Dedifferentiated amniotic fluid mesenchymal stem cell (primary cell): ENCODE results near the gene AKAP12.

Experiments used
- DNase-seq: peaks from one replicate; pipeline ENCODE4 v3.0.0-alpha.2; 2016; ENCODE audit errors: extremely low spot score

AKAP12 gene

DNA sequence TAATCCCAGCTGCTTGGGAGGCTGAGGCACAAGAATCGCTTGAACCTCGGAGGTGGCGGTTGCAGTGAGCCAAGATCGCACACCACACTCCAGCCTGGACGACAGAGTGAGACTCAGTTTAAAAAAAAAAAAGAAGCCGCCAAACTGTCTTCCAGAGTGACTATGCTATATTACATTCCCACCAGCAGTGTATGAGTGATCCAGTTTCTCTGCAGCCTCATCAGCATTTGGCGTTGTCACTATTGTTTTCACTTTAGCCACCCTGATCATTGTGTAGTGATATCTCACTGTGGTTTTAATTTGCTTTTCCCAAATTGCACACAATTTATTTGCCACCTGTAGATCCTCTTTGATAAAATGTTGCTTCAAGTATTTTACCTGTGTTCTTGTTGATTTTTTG, 6.0 kb upstream of the AKAP12 start:
- no peak for DNase-seq

DNA sequence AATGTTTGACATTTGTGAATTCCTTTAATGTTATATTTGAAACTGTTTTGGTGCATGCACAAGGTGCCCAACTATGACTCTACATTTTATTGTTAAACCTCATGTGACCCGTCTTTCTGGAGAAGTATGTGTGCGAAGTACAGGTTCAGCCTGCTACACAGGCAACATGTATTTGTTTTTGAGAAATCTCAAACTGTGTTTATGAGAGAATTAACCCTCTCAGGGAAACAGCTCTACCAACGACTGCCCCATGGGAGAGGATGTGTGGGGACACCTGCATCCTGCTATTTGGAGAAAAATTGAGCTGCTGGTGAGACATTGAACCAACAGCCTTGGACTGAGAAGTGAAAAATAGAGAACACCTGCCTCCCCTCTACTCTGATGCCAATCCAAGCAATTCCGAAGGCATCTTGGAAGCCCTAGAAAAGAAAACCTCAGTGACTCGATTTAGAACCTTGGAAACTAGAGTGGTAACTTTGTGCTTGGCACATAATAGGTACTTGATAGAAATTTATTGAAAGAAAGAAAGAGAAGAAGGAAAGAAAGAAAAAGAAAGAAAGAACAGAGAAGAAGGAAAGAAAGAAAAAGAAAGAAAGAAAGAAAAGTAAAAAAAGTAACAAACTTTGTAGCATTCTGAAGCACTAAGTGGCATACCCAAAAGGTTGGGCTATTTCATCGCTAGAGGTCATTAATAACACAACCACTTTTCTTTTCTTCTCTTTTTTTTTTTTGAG, 2.9 kb upstream of the AKAP12 start:
- no peak for DNase-seq

DNA sequence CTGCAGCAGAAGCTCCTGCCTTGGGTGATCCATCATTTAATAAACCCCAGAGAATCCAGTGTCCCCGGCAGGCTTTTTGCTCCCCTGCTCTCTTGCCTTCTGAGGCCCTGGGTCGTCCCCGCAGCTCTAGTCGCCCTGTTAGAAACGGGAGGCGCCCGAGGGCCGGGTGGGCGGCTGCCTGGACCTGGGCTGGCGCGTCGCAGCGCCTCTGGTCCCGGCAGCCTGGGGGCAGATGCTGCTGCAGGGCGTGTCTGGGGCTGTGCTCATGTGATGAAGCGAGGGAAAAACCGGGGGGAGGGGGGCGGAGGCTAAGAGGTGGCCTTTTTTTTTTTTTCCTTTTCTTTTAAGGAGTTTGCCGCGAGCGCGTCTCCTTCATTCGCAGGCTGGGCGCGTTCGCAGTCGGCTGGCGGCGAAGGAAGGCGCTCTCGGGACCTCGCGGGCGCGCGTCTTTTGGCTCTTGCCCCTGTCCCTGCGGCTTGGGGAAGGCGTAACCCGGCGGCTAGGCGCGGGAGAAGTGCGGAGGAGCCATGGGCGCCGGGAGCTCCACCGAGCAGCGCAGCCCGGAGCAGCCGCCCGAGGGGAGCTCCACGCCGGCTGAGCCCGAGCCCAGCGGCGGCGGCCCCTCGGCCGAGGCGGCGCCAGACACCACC, 394 bp downstream of the AKAP12 start:
- peak; percentile 64 for DNase-seq

DNA sequence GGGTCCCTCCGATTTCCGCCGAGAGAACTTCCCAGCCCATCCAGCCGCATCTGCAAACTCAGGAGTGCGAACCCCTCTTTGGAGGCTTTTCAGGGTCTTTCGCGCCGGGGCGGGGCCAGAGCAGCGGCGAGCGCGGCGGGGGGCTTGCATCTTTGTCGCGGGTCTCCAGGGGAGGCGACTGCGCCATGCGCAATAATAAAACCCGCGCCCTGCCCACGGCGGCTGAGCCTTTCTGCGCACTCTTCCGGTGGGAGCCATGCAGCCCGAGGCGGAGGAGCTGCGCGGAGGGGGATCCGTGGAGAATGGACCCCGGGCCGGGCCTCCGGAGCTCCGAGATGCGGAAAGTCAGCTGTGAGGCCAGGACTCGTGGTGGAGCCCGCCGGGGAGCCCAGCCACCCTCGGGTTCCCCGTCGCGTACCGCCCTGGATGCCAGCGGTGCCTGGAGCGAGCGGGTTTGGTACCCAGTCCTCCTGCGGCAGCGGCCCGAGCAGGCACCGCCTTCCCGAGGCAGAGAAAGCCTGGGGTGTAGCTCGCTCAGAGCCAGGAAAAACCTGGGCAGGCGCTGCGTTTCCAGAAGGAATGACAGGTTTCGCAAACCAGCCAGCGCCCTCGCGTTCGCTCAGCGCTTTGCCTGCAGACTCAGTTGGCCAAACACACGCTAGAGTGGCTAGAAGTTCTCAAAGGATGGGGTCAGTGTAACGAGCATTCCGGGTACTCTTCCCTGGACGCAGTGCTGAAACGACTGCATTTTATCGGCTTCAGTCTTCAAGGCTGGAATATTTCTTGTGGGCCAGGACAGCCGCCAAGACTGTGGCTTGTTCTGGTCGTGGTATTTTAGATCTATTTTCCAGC, 1.2 kb downstream of the AKAP12 start:
- DNase-seq: peak; percentile 62

DNA sequence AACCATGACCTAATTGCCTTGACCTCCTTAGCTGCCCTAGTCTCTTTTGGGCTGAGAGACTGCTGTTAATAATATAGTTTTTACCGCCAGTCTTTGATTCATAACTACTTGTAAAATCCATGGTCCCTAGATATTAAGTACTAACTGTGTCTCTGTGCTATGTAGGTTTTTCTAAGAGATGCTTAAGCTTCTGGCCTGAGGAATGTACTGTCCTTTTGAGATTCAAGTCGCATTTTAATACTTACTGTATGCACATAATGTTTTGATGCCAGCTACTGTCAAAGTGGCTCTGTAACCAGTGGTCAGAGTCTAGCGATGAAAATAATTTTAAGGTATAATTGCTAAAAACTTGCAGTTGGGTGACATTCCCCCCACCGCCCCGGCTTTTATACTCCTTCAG, 2.1 kb downstream of the AKAP12 start:
- no peak for DNase-seq

DNA sequence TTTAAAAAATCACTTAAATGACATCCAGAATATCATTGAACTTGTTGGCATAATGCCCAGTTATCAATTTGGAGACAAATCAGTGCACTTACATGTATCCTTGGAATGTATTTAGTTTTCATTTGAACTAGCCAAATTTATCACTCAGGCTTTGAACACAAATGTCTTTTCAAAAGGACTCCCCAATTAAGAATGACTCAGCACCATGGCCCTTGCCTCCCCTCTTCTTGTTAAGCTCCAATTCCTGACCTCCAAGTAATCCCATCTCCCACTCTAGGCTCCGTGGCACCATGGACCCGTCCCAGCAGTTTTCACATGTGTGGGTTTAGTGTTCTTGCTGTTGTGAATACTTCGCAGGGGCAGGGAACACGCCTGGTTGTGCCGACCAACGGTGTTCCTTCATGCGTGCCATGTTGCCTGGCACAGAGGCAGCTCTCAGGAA, 2.7 kb downstream of the AKAP12 start:
- DNase-seq: no peak

DNA sequence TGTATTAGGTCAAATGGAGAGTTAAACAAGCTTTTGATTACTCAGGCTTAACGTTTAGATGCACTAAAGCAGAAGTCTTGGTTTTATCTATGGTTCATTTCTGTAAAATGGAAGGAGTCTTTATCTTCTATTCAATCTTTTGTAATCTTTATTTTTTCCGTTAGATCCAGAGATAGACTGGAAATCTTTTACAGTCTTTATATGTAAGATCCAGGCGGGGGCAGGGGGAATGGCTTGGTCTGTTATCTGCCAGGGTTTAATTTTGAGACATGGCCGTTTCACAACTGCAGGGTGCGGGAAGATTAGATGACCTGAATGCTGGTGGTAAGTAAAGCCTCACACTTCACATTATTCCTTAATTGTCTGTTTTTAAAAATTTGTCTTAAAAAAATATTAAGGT, 3.7 kb downstream of the AKAP12 start:
- no peak for DNase-seq

DNA sequence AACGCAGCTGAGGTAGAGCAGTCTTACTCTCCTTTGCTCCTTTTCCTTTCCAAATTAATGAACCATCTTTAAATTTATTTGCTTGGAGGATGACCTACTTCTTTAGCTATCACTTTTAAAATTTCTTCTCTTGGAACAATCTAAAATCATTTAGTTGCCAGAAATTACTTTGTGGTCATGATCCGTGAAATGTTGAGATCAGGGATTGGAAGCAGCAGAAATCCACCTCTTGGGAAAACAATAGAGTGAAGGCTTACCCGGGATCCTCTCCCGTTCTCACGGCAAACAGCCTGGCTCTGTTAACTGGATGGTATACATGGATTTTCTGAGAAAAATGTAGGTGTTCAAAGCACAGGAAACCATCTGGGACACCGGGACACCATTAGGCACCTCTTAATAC, 7.7 kb downstream of the AKAP12 start:
- no peak for DNase-seq

DNA sequence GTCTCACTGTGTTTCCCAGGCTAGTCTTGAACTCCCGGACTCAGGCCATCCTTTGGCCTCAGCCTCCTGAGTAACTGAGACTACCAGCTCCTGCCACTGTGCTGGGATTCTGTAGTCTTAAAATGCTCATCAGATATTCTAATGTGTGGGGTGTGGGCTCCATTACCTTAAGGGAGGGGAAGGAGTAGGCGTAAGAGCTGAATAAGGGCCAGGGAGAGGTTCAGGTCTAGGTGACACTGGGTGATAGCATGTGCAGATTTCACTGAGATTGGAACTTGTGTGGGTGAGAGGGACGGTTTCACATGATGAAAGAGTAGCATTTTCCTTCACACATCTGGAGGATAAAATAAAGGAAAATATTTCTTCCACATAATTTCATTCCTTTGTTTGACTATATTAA, 8.5 kb downstream of the AKAP12 start:
- DNase-seq: no peak

DNA sequence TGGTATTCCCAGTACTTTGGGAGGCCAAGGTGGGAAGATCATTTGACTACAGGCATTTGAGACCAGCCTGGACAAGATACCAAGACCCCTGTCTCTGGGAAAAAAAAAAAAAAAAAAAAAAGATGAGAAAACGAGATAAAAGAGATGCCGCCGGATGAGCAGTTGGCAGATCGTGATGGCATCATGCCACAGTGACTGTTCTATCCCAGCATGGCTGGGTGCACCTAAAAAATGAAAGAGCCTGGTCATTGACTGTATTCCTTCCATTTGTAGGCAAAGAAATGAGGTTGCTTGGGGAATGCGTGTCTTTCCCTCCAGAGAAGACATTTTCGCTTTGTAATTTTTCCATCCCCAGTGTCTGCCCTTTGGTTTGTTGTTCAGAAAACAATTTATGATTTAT, 12.9 kb downstream of the AKAP12 start:
- DNase-seq: no peak

DNA sequence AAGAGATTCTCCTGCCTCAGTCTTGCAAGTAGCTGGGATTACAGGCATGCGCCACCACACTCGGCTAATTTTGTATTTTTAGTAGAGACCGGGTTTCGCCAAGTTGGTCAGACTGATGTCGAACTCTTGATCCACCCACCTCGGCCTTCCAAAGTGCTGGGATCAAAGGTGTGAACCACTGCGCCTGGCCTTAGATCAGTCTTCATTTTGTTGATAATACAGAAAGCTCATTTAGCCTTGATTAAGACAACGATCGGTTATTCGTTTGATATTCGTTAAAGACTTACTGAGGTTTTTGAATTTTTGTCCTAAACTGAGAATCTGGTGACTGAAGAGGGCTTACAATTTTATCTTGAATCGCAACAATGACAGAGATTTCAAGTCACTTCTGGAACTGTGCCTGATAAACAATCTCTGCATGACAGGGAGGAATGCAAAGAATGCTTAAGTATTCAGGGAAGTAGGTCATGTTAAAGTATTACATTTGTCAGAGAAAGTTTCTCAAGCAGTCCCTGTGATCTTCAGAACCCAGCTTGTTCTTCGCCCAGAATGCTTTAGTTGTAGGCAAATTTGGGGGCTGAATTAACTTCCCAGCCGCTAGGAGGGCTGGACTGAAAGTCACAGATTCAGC, 14.8 kb downstream of the AKAP12 start:
- peak; percentile 37 for DNase-seq

DNA sequence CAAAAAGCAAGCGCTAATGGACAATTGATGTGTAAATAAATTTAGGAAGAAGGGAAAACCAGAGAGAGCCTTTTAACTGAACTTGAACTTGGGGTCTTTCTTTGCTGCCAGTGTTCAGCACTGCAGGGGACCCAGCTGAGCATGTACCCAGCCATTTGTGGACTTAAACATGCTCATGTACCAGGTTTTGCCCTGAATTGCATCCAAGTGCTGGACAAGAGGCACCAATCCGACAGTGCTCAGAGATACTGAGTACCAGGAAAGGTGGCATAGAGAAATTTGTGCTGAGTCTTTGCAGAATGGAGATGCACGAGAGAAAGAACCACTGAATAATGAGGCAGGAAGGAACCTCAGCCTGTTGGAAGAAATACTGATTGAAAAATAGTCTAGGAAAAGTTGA, 16.0 kb downstream of the AKAP12 start:
- no peak for DNase-seq

DNA sequence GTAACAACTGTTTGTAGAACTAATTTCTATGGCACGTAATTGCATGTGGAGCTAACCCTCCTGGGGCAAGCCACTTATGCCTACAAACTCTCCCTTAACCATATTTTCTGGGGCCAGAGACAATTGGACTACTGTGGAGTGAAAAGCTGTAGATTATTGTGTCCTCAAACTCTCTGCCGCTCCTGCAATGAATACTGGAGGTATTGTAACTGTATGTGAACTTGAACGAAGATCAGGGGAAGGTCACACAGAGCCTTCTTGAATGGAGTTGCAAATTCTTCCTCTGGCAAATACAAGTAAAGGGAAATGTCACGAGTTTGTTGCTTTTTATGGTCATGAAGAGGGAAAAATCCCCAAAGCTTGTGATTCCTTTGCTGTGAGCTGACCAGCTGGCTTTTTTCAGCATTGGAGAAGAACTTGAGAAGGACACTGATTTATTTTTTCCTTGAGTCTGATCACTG, 18.2 kb downstream of the AKAP12 start:
- DNase-seq: peak; percentile 39

DNA sequence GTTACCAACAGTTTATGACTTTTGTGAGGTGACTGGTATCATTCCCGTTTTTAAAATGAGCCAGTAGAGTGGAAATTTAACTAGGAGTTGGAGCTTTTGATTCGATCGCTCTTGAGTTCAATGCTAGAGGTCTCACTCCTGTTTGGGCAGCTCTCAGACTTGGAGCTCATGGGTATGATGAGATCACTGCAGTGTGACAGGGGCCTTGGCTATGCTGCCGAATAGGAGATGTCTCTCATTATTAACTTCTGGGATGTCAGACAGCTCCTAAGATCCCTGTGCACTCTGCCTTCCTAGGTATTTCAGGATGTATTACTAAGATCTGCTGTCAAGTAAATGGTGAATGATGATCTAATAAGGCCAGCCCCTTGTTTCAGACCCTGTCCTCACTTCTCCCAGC, 20.4 kb downstream of the AKAP12 start:
- no peak for DNase-seq

DNA sequence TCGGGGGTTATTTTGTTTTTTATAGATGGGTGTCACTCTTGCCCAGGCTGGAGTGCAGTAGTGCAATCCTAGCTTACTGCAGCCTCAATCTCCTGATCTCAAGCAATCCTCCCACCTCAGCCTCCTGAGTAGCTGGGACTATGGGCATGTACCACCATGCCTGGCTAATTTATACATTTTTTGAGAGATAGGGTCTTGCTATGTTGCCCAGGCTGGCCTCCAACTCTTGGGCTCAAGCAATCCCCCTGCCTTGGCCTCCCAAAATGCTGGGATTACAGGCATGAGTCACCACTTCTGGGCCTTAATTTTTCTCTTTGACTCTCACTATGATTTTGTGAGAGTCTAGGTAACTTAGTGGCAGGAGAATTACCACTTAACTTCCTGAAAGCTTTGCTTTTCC, 23.3 kb downstream of the AKAP12 start:
- DNase-seq: no peak

DNA sequence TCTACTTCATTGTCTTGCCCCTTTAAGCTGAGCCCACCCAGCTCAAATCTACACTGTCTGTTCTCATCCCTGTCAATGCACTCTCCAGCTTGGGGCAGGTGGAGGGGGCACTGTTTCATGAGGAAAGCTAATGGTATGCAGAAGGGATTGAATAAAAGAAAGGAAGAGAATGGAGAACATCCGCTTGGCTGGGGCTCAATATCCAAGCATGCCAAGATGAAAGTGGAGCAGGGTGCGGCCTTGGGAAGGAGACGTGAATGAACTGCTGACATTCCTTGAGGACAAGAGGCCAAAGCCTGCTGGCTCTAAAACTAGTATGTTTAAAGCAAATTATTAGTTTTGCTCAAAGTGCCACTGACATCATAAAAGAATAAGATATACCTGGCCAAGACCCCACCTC, 24.2 kb downstream of the AKAP12 start:
- no peak for DNase-seq

DNA sequence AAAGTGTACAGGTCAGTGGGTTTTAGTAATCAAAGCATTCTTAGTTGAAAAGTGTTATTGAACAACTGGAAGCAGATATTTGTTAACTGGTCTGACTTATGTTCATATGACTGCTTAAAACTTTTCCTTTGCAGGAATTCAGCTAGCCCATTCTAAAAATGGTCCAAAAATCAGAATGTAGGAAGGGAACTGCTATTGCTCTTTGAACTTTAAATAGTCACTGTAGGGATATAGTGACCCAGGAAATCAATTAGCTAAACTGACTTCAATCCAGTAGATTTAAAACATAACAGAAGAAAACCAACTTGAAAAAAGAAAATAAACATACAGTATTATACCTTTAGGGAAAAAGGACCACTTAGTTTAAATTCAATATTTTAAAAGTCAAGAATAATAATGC, 25.5 kb downstream of the AKAP12 start:
- no peak for DNase-seq

DNA sequence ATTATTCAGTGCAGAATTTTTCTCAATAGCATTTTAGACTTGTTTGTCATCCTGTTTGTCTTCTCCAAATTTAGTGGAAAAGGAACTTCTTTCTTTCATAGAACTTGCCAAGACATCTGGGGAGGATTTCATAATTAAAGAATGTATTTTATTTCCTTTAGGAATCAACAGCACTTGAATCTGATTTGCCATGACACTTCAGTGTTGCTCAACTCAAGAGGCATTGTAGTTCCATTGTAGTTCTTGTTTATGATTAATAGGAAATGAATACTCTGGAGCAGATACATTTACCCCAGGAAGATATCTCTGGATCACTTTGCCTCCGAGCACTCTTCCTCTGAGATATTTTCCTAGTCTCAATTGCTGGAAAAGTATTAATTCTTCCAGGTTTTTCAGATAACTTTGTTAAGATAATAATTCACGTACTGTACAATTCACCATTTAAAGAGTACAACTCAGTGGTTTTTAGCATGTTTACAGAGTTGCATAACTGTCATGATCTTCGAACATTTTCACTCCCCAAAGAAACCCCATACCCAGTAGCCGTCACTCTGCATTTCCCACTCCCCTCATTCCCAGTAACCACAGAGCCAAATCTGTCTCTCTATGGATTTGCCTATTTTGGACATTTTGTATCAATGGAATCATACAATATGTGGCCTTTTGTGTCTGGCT, 29.7 kb downstream of the AKAP12 start:
- DNase-seq: peak; percentile 91

DNA sequence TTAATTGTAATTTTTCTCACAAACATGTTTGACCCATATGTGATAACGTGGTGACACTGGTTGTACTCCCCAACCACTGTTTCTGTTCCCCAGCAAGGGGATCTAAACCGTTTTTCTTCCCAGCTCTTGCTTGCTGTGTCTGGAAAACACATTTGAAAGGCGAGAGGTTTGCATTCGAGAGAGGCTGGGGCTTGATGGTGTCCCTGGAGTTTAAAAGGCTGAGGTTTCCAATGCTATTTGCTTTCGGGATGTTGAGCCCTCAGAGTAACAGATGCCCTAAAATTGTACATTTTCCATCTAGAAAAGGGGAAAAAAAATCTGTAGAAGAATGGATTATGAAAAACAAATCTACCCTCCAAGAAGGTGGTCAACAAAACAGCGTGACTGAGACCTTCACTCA, 35.4 kb downstream of the AKAP12 start:
- DNase-seq: no peak

DNA sequence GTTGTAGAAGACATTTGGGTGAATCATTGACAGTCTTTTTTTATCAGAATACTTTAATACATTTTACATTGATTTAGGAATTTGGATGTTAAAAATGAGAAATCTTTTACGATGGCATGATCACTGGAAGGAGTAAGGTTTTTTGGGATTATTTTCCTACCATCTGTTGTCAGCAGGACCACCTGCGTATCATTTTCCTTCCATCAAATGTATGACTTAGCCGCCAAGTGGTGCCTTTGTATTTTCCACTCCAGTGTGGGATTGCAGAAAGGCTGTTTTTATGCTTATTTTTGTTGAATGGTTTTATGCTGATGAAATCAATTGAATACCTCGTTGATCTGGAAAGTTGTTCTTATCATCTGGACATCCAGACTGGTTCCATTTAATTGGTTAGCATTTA, 35.8 kb downstream of the AKAP12 start:
- DNase-seq: no peak

DNA sequence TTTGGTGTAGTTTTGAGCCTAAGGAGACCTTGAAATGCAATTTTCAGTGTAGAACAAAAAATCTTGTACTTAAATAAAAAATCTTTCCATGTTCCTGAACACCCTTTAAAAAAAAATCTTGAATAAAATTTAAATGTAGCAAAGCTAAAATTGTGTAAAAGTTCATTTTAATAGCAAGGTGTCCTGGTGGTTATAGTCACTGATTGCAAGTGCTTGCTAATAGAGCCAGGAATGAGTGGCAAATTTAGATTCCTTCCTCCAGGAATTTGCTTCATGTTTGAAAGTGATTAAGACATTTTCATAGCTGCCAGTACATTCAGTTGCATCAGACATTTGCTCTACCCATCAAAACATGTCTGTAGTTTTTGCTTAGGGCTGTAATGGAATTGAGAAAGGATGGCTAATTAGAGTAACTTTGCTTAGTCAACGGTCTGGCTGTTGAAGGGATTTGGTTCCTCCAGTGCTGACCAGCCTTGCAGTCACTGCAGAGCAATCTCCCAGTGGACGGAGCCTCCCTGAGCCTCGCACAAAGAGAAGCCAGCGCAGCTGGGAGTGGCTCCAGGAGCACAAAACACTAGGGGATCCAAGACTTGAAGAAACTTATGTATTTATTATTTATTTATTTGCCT, 36.5 kb downstream of the AKAP12 start:
- peak; percentile 90 for DNase-seq
